ENCODE data around the gene DLX2. TPM values are rescaled to one million over a fixed set of nuclear protein-coding genes. Genes with fewer than 3 reads are reported as not detected.

The DLX2 gene
- total RNA-seq, 4 donors from 2014 or later = not detected

DNA sequence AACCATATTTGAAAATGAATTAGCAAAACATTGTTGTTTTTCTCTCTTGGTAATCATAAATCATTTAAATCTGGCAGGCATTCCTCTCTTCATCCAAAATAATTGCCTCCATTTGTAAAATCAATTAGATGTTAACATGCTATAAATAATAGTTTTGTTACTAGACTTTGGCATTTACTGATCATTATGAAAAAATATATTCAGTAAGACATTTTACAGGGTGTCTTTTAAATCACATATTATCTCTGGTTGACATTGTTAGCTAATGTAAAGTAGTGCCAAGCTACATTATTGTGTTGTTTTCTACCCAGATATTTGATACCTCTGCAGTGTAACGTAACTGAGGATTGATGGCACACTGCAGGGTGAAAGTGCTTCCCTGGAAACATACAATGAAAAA lies 49.2 kb downstream of the DLX2 start:
- H3K9me3 ChIP-seq = no peaks in the 10 kb centered on the region
- H3K4me1 ChIP-seq = no peaks in the 10 kb centered on the region
- no peak for DNase-seq
- intact Hi-C loops (cut with DNase I) = no loop called here
- no peak overlapping the region for H3K4me3 ChIP-seq
- H3K27ac ChIP-seq = no peak overlapping the region
- H3K36me3 ChIP-seq = no peaks in the 10 kb centered on the region
- TF ChIP-seq, protein P1, sequence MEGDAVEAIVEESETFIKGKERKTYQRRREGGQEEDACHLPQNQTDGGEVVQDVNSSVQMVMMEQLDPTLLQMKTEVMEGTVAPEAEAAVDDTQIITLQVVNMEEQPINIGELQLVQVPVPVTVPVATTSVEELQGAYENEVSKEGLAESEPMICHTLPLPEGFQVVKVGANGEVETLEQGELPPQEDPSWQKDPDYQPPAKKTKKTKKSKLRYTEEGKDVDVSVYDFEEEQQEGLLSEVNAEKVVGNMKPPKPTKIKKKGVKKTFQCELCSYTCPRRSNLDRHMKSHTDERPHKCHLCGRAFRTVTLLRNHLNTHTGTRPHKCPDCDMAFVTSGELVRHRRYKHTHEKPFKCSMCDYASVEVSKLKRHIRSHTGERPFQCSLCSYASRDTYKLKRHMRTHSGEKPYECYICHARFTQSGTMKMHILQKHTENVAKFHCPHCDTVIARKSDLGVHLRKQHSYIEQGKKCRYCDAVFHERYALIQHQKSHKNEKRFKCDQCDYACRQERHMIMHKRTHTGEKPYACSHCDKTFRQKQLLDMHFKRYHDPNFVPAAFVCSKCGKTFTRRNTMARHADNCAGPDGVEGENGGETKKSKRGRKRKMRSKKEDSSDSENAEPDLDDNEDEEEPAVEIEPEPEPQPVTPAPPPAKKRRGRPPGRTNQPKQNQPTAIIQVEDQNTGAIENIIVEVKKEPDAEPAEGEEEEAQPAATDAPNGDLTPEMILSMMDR (IDR thresholded peaks at IDR 0.05) = no peak
- TF ChIP-seq POLR2A (IDR thresholded peaks at IDR 0.05) = no peak
- H3K27me3 ChIP-seq = no peaks in the 10 kb centered on the region
- 90 to 95% methylated on average over 1 of the region's 1 CpG for WGBS, 2 donors

DNA sequence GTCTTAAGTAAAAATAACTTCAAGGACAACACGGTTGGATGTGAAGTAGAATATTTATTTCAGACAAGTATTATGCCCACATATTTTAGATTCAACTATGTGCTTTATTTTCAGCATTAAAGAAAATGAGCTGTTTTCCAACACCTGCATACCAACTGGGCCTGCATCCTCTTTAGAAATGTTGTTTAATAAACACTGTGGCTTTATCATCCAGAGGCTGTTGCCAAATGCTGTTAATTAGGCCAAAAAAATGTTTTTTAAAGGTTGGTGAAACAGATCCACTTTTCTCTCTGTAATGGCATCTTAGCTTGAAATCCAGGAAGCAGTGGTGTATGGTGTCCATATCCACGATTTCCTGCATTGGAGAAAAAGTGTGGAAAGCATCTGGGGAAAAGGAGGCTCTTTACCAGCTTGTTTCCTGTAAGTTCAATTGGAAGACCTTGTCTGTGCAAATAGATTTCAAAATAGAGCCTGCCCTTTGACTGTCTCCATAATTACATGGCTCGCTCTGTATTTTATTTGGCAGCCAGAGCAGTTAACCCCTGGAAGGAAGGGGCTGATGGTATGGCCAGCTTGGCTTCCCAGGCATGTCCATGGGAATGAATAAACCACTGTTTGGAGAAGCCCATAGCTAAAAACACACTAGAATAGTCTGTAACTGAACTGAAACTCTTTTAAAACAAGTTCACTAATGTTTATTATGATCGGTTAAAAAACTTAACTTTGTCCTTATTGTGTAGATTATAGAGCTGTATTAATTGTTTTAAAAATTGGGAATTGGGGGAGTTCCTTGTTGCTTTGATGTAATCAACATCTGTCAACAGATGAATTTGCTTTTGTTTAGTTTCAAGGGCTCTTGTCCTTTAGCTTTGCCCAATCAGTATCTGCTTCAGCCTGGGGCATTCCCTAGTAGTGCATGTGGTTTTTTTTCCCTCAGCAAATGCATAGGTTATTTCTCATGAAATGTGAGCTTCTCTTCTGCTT lies 50.4 kb downstream of the DLX2 start:
- intact Hi-C loops (cut with DNase I) = no loop called here
- Histone ChIP-seq H3K4me1 (no peaks in the 10 kb centered on the region), H3K9me3 (no peaks in the 10 kb centered on the region), H3K27me3 (no peaks in the 10 kb centered on the region), H3K36me3 (no peaks in the 10 kb centered on the region), H3K27ac (no peak overlapping the region), H3K4me3 (no peak overlapping the region)
- no peak for DNase-seq
- WGBS, 2 donors = 54 to 63% methylated on average over 4 of the region's 4 CpGs
- no peak for TF ChIP-seq POLR2A (IDR thresholded peaks at IDR 0.05)

DNA sequence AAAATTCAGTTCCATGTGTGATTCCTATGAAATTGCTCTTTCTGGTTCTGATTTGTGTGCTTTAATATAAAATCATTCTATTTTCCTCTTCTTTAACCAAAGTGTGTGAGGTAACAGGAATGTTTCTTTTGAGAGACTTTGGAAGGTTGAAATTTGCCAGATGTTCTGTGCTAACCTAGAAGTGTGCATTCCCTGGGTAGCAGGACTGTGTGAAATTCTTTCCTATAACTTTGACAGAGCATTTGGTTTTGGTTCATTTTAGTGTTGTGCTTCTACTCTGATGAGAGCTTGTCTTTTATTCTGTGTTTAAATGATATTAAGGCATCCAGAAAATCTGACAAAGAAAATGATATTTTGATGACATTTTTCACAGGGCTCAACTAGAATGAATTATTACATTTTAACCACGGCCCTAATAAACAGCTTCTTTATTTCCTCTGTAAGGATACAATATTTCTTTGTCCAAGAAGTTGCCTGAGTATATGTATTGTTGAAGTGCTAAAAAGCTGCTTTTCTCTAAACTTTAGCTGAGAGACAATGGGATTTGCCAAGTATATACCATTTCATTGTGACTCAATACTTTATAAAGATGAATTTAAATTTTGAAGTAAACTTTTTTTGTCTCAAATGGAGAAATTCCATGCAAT lies 52.1 kb downstream of the DLX2 start:
- intact Hi-C loops (cut with DNase I) = no loop called here
- no peak for TF ChIP-seq POLR2A (IDR thresholded peaks at IDR 0.05)
- TF ChIP-seq, protein P1 (IDR thresholded peaks at IDR 0.05) = no peak
- Histone ChIP-seq H3K36me3 (no peaks in the 10 kb centered on the region), H3K27me3 (no peaks in the 10 kb centered on the region), H3K4me3 (no peak overlapping the region), H3K9me3 (no peaks in the 10 kb centered on the region), H3K27ac (no peak overlapping the region), H3K4me1 (no peaks in the 10 kb centered on the region)
- no peak for DNase-seq
- WGBS, 2 donors = 78 to 86% methylated on average over 1 of the region's 1 CpG

DNA sequence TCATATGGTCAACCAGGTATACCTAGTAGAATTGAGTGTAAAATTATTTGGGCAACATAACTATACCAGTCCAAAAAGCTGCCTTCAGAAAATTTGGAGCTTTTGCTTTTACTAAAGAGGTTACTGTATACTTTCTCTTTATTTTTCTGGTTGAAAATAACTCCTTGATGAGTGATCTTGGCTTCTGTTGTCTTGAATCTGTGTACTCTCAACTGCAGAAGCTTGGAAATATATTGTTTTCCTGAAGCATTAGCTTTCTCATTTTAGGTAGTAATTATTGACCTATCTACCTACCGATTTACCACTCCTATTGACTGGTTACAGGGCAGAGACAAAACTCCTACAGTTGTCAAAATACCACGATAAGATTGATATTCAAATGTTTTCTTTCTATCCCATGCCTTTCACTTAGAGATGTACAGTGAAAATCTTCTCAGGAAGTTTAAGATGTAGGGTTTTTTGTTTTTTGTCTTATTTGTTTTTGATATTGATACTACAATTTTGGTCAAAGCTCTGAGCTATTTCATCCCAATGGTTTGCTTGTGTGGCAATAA lies 53.1 kb downstream of the DLX2 start:
- no peaks in the 10 kb centered on the region for H3K9me3 ChIP-seq
- H3K27ac ChIP-seq = no peak overlapping the region
- WGBS, 2 donors = 89 to 90% methylated on average over 2 of the region's 2 CpGs
- no peaks in the 10 kb centered on the region for H3K36me3 ChIP-seq
- H3K4me3 ChIP-seq = no peak overlapping the region
- no peaks in the 10 kb centered on the region for H3K27me3 ChIP-seq
- TF ChIP-seq, protein P1 (IDR thresholded peaks at IDR 0.05) = no peak
- TF ChIP-seq POLR2A (IDR thresholded peaks at IDR 0.05) = no peak
- no peaks in the 10 kb centered on the region for H3K4me1 ChIP-seq
- intact Hi-C loops (cut with DNase I) = no loop called here
- DNase-seq = no peak

Other genes with a start within 250 kb of the DLX2 start
- 10 to 100 TPM; 12.0 to 31.1 (median 22.1) TPM for gene SLC25A12, start 208.7 kb downstream of the DLX2 start, total RNA-seq
- gene HAT1, start 180.4 kb downstream of the DLX2 start, total RNA-seq = 10 to 100 TPM; 18.7 to 37.2 (median 28.9) TPM
- 1 to 10 TPM; 2.4 to 7.1 (median 5.7) TPM for gene METAP1D, start 102.9 kb downstream of the DLX2 start, total RNA-seq
- not detected for gene DLX1, start 17.4 kb downstream of the DLX2 start, total RNA-seq